ENCODE measurements around the gene GABRB1.

Gene GABRB1

GRCh38 chr4:47471064-47471463 lies 439.7 kb downstream of the GABRB1 start:
- DNase-seq (ENCODE audit: low spot score), result no peak

- no peak for DNase-seq (ENCODE audit: low spot score)
Measured at GRCh38 chr4:47471591-47471990, 440.2 kb downstream of the GABRB1 start.

DNA sequence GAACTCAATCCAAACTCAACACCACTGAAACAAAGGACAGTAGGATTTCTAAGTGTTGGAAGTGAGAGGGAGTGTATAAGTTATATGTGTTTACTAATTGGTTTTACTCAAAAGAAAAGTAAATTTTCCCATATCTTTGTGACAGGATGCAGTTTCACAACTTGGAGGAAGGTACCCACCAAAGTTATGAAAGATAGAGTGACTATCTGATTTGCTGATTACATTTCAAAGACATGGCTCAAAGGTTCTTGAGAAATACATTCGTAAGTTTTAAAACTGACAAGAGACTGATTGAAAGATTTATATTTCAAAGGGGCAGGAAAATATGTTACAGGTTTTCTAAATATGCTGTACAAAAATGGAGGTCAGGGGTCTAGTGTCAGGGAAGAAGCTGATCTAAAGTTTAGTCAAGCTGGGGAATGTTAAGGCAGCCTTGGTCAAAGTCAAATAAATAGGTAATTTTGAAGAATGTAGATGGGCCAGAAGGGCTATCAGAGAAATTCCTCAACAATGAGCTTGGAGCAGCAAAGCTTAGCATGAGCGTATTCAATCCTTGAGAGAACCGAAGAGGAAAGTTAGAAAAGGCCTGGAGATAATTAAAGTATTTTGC lies 441.9 kb downstream of the GABRB1 start:
- DNase-seq (ENCODE audit: low spot score), result no peak

DNA sequence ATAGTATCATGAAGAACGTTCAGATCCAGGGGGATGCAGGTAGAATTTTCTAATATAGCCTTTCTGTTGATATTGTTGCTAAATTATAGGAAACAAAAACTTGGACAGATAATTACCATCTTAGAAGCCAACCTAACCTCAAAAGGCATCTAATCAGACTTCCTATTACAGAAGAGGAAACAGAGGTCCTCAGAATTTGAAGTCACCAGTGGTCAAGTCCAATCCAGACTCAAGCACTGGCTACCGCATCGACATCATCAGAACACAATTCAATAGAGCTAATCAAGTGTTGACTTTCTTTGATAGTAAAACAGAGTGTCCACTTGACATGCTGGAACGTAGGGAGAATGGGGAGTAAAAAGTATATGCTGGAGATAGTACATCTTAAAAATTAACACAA lies 443.4 kb downstream of the GABRB1 start:
- no peak for DNase-seq (ENCODE audit: low spot score)

- DNase-seq (ENCODE audit: low spot score), result no peak
Measured at GRCh38 chr4:47475411-47475810, 444.0 kb downstream of the GABRB1 start.
